HTR-8/SVneo (cell line): ENCODE data around the gene AK4.
"Not testable (repeated sequence)": the region's sequence is repeated elsewhere in the genome, so short reads cannot be mapped to it uniquely, and the experiment has no call there.

Source experiments
- DNase-seq: peaks from one replicate; pipeline ENCODE4 v3.0.0; 2011; ENCODE audit warnings: low spot score, mixed read lengths; ENCODE audit not compliant: insufficient read length
- FAIRE-seq: peaks from 2 replicates; lab custom pipeline; 2011; peaks lifted over from hg19 to GRCh38; lab: Jason Lieb, UNC

AK4 gene

DNA sequence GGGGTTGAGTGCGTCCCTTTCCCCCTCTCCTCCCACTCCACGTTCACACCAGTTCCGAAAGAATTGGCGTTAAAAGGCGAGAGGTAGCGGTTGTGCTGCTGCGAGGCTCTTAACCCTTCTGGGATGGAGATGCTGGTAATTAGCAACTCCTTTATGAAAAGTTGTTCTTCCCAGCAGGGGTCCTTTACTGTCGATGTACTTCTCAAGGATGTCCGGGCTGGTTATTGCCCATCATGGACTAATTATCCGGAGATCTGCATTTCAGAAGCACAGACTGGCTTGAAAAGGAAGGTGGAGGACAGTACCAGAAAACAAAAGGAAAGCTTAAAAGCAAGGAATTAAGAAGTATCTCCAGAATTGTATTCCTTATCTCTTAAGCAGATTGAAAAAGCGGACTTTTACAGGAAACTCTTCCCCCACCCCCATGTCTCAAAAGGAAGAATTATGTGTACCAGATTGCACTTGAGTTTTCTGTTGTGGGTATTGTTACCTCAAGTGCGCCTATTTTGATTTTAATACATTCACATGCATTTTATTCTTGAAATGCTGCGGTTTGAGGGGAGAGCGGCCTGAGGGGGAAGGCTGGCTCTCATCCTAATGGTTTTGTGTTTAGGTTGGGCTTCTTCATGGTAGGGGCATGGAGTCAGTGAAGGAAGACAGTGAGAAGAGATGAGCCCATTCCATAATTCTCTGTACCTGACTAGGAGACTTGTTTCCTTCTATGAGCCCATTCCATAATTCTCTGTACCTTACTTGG lies 1.5 kb downstream of the AK4 start:
- FAIRE-seq (no peak), DNase-seq (no peak)

DNA sequence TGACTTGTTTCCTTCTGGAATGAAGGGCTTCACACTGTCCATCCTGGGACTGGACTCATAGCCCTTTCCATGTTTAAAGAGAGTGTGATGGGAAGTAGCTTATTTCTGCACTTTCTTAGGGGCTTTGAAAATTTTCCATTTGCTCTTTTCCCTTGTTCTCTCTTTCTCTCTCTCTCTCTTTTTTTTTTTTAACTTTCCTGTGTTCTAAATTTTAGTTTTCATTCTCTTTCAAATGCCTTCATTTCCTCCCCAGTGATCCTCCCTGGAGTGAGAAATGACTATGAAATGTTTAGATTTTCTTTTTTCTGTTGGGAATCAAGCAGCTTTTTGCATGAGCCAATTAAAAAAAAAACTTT lies 2.1 kb downstream of the AK4 start:
- no peak for FAIRE-seq

DNA sequence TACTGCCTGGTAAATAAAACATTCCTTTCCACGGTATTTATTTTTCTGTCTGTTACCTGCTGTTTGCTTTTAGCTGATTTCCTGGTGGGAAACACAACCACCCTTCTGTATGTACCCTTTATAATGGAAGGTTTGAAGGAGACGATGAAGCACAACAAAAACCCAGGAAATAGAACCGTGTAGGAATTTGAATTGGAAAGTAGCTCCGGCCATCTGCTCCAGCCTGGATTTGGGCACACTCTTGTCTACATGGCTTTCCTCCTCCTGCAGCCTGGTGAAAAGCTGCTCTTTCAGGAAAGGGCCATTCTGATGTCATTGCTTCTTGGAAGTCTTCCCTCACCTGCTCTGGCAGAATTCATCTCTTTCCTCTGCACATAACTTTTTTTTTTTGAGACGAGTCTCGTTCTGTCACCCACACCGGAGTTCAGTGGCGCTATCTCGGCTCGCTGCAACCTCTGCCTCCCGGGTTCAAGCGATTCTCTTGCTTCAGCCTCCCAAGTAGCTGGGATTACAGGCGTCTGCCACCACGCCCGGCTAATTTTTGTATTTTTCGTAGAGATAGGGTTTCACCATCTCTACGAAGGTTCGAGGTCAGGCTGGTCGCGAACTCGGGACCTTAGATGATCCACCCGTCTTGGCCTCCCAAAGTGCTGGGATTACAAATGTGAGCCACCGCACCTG lies 2.7 kb downstream of the AK4 start:
- FAIRE-seq: no peak
- DNase-seq: no peak

More for the DNA sequence above, 2.1 kb downstream of the AK4 start:
- no peak for DNase-seq

DNA sequence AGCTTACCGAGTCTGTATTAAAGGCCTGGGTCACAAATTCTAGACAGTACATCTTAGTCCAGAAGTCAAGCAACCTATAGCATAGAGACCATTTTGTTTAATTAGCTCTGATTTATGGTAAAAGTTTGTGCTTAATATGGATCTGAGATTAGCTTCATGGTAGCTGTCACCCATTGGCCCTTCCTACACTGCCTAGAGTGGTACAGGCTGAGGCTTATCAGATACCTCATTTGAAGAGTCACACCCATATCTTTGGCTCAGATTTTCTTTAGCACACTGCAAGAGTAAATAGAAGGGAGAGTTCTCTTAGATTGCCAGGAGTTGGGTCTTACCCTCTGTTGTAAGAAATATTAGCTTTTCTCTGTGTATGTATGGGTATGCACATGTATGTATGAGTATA lies 3.6 kb downstream of the AK4 start:
- FAIRE-seq: no peak
- DNase-seq: no peak

DNA sequence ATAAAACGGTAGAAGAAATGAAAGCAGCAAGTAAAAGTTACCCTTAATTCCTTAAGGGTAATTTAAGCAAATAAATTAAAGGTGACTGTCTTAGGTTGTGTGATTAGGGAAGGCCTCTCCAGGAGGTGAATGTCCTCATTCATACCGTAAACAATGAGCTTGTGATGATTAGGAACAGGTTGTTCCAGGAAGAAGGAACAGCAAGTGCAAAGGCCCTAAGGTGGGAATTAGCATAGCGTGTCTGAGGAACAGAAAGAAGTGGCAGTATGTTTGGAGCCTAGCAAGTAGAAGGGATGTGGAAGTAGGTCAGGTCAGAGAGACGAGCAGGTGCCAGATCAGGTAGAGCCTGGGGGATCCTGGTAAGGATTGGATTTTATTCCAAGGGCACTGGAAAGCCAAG lies 5.6 kb downstream of the AK4 start:
- DNase-seq: no peak
- no peak for FAIRE-seq

DNA sequence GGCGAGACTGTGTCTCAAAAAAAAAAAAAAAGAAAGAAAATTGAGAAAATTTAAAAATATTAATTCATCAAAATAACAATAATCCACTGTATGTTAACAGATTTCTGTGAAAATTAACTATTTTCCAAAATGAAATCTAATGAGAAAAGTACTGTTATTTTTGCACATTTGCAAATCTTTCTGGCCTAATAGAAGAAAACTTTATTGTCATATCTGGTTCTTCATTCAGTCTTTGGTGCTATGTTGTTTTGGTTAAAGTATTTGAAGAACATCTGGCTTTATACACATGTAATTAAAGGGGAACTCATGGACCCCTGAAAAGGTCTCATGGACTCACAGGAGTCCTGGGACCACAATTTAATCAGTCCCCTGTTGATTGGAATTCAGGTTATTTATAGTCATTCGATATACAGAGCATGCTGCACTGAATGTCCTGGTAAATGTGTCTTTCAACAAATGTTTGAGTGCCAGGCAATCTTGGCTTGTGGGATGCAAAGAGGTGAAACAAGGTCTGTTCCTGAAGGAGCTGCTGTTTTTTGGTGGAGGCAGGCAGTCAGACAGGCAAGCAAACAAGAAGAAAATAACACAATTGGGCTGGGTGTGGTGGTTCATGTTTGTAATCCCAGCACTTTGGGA lies 9.0 kb downstream of the AK4 start:
- no peak for FAIRE-seq
- no peak for DNase-seq

DNA sequence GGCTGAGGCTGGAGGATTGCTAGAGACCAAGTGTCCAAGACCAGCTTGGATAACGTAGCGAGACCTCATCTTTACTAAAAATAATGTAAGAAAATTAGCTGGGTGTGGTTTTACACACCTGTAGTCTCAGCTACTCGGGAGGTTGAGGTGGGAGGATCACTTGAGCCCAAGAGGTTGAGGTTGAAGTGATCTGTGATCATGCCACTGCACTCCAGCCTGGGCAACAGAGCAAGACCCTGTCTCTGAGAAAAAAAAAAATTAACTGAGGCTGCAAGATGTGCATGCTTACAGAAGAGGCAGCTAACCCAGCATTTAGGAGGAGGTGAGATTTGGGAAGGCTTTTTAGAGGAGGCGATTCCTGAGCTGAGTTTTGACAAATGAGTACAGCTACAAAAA lies 9.5 kb downstream of the AK4 start:
- FAIRE-seq (no peak), DNase-seq (no peak)

DNA sequence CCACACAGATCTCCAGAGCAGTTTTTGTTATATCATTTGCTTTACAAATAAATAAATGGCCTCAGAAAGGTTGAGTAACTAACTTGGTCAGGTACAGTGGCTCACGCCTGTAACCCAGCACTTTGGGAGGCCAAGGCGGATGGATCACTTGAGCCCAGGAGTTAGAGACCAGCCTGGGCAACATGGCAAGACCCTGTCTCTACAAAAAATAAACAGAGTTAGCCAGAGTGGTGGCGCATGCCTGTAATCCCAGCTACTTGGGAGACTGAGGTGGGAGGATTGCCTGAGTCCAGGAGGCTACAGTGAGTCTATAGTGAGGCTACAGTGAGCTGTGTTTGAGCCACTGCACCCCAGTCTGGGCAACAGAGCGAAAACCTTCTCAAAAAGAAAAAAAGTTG lies 11.3 kb downstream of the AK4 start:
- FAIRE-seq: not testable (repeated sequence)

DNA sequence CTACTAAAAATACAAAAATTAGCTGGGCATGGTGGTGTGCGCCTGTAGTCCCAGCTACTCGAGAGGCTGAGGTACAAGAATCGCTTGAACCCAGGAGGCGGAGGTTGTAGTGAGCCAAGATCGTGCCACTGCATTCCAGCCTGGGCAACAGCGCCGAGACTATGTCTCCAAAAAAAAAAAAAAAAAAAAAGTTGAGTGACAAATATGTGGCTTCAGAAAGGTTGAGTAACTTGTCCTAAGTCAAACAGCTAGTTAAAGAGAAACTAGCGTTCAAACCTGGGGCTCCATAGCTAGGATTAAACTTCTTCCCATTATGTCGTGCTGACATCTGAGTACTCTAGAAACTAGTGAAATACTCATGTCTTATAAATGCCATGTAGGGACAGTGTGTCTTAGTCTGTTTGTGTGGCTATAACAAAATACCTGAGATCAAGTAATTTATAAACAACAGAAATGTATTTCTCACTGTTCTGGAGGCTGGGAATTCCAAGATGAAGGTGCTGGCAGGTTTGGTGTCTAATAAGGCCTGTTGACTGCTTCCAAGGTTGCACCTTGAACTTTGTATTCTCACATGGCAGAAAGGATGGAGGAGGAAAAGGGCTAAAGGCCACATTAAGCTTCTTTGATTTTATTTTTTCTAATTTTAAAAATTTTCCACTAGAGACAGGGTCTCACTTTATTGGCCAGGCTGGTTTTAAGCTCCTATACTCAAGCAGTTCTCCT lies 12.0 kb downstream of the AK4 start:
- DNase-seq: no peak
- FAIRE-seq: no peak

More for the DNA sequence above, 11.3 kb downstream of the AK4 start:
- not testable (repeated sequence) for DNase-seq

DNA sequence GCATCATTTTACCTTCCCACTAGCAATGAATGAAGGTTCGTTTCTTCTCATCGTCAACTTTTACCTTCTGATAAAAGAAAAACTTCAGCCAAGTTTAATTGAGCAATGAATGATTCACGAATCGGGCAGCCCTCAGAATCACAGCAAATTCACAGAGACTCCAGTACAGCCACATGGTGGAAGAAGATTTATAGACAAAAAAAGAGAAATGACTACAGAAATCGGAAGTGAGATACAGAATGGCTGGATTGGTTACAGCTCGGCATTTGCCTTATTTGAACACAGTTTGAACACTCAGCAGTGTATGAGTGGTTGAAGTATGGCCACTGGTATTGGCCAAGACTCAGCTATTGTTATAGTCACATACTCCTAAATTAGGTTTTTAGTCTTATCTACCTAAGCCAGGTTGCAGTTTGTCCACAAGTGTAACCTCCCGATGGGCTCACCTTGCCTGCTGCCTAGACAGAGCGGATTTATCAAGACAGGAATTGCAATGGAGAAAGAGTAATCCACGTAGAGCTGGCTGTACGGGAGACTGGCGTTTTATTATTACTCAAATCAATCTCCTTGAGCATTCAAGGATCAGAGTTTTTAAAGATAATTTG lies 15.3 kb downstream of the AK4 start:
- no peak for DNase-seq
- FAIRE-seq: no peak

DNA sequence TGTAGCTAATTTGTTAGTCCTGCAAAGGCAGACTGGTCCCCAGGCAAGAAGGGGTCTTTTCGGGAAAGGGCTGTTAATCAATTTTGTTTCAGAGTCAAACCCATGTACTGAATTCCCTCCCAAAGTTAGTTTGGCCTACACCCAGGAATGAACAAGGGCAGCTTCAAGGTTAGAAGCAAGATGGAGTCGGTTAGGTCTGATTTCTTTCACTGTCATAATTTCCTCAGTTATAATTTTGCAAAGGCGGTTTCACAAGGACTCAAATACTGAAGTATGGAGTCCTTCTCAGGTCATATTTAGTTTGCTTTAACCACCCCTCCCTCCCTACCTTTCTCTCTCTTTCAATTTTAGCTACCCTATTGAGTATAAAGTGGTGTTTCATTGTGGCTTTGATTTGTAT lies 16.1 kb downstream of the AK4 start:
- not testable (repeated sequence) for FAIRE-seq, DNase-seq

DNA sequence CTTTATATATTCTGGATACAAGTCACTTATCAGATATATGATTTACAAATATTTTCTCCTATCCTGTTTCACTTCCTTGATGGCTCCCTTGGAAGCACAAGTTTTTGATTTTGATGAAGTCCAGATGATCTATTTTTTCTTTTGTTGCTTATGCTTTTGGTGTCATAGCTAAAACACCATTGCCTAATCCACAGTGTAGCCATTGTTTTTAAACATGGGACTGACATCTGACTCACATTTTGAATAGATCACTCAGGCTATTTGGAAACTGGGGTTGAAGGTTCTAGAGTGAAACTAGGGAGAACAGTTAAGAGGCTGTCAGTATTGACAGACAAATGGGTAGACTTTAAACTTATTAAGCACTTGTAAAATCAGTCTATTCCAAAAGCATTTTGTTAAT lies 16.6 kb downstream of the AK4 start:
- DNase-seq (no peak), FAIRE-seq (no peak)

DNA sequence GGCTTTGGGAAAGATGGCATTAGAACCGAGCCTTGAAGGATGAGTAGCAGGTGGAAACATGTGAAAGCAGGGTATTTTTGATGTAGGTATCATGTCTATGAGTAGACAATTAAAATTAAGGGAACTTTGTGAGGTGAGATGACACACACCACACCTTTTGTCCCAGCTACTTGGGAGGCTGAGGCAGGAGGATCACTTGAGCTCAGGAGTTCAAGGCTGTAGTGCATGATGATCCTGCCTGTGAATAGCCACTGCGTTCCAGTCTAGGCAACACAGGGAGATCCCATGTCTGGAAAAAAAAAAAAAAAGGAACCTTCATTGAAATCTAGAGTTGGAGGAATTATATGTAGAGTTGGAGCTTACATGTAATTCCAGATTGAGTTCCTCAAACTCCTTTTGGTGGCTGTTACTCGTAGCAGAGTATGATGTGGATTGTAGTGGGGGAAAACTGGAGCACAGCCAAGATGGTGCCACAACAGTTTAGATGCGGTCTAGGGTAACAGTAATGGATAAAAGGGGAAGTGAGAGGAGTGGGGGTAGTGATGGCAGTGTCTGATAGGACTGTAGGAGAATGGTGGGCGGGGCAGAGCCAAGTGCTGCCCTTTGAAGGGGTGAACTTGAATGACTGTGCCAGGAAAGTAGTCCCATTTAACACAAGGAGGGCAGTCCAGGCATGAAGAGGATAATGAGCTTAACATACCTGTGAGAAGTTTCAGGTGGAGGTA lies 17.4 kb downstream of the AK4 start:
- no peak for DNase-seq
- no peak for FAIRE-seq

DNA sequence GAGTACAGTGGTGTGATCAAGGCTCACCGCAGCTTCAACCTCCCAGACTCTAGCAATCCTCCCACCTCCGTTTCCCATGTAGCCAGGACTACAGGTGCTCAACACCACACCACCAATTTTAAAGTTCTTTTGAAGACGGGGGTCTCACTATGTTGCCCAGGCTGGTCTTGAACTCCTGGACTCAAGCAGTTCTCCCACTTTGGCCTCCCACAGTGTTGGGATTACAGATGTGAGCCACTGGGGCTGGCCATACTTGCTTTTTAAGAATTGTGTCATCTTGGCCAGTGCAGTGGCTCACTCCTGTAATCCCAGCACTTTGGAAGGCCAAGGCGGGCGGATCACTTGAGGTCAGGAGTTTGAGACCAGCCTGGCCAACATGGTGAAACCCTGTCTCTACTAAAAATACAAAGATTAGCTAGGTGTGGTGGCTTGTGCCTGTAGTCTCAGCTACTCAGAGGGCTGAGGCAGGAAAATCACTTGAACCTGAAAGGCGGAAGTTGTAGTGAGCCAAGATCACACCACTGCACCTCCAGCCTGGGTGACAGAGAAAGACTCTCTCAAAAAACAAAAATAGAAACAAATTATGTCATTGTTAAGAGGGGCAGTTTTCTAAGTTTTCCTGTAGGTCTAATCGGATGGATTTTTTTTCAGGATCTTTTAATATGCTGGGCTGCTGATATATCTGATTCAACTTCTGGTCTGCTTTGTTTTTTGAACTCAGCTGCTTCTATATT lies 18.7 kb downstream of the AK4 start:
- FAIRE-seq (no peak), DNase-seq (no peak)

DNA sequence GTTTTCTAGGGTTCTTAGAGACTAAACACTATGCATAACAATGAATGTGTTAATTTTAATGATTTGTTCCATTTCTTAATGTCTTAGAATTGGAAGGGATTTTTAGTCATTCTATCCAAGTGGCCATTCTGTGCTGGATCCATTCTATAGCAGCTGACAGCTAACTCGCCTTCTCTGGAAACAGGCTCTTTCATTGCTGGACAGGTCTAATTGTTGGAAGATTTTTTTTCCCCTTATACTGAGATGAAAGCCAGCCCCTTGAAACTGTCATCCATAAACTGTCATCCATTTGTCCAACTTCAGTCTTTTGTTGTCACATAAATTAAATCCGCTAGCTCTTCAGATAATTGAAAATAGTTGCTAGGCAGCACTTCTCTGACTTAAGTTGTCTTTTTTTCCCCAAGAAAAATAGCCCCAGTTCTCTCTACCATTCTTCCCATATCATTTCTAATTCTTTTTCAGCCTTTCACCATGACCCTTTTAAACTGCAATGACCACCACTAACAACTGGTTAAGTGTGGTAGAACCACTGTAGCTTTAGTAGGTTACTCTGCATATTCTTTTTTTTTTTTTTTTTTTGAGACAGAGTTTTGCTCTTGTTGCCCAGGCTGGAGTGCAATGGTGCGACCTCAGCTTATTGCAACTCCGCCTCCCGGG lies 19.7 kb downstream of the AK4 start:
- DNase-seq (no peak), FAIRE-seq (no peak)

DNA sequence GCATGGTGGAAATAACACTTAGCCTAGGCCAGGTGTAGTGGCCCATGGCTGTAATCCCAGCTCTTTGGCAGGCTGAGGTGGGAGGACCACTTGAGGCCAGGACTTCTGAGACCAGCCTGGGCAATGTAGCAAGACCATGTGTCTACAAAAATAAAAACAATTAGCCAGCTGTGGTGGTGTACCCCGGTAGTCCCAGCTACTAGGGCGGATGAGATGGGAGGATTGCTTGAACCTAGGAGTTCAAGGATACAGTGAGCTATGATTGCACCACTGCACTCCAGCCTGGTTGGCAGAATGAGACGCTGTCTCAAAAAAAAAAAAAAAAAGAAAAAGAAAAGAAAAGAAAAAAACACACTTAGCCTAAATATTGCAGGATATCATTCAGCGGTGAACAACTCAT lies 20.9 kb downstream of the AK4 start:
- FAIRE-seq (no peak), DNase-seq (no peak)

DNA sequence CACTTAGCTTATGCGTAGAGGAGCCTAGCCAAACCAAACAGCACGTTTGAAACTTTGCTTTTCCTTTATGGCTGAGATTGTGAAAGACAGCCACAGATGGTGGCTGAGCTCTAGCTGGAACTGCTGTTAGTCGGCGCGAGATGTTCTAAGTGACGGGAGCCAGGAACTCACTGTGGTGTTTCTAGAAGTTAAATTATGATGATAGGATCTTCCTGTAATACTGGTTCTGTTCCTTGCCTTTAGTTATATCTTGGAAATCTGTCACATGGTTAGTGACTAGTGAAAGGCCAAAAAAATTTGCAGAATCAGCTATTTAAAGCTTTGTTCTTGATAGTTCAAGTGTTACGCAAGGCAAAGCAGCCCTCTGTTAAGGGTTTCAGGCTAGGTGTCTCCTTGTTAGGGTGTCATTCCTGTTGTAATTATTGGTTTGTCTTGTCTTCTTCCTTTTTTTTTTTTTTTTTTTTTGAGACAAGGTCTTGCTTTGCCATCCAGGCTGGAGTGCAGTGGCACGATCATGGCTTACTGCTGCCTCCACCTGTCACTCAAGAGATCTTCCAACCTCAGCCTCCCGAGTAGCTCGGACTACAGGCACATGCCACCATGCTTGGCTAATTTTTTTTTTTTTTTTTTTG lies 22.6 kb downstream of the AK4 start:
- no peak for DNase-seq
- no peak for FAIRE-seq
